ENCODE data around the gene FAM162A. TPM values are rescaled to one million over a fixed set of nuclear protein-coding genes. Genes with fewer than 3 reads are reported as not detected.

Gene FAM162A
- total RNA-seq, 1 experiment from 2014 or later: 37.4 TPM

- H3K27me3 Mint-ChIP-seq (ENCODE audit: insufficient read depth, unreplicated experiment): no peaks in the 10 kb centered on the region
Observed at GRCh38 chr3:122349171-122349570, 34.8 kb upstream of the FAM162A start.

DNA sequence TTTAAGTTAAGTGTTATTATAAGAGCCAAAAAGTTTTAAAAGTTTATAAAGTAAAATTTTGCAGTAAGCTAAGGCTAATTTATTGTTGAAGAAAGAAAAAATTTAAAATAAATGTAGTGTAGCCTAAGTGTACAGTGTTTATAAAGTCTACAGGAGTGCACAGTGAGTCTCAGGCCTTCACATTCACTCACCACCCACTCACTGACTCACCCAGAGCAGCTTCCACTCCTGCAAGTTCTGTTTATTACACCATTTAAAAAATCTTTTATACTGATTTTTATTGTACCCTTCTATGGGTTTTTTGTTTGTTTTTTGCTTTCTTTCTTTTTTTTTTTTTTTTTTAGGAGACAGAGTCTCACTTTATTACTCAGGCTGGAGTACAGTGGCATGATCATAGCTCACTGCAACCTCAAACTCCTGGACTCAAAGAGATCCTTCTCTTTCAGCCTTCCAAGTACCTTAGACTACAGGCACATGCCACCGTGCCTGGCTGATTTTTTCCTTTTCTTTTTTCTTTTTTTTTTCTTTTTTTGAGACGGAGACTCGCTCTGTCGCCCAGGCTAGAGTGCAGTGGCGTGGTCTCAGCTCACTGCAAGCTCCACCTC lies 33.1 kb upstream of the FAM162A start:
- no peaks in the 10 kb centered on the region for H3K4me1 Mint-ChIP-seq (ENCODE audit: low read depth, unreplicated experiment)
- POLR2A ChIA-PET: interaction anchor here (0.7 kb wide), 1 partner anchor 17 kb away, joined by 7 read pairs; no protein-coding TSS in a partner anchor
- peaks cover 6% of the 10 kb centered on the region for H3K36me3 Mint-ChIP-seq (ENCODE audit: insufficient read depth, unreplicated experiment)
- no peaks in the 10 kb centered on the region for H3K27me3 Mint-ChIP-seq (ENCODE audit: insufficient read depth, unreplicated experiment)
- DNase-seq: no peak
- Histone ChIP-seq H3K4me3 (ENCODE audit: low read depth, low read length) (no peak overlapping the region), H3K4me1 (no peaks in the 10 kb centered on the region), H3K36me3 (ENCODE audit: control insufficient read depth, insufficient read depth, low read length) (no peaks in the 10 kb centered on the region), H3K9me3 (no peaks in the 10 kb centered on the region; the same call in 1 of the 2 replicates), H3K27me3 (replicated peaks; ENCODE audit: control insufficient read depth, insufficient read depth, low read length) (no peaks in the 10 kb centered on the region)
- H3K4me3 Mint-ChIP-seq (ENCODE audit: unreplicated experiment): no peak overlapping the region
- intact Hi-C loops (cut with micrococcal nuclease; ENCODE audit: unreplicated experiment): no loop called here
- BruUV-seq (replicated peaks): no TSS peak
- TF ChIP-seq CTCF (IDR thresholded peaks at IDR 0.05; ENCODE audit: insufficient read depth in 1 of 2, low read depth in 1 of 2, low read length in 1 of 2, severe bottlenecking in 1 of 2, unreplicated experiment in 1 of 2): no peak
- peaks cover 9% of the 10 kb centered on the region for H3K9me3 Mint-ChIP-seq (ENCODE audit: unreplicated experiment)
- CTCF ChIA-PET: no interaction called here
- H3K27ac Mint-ChIP-seq (ENCODE audit: unreplicated experiment): no peak overlapping the region

More at GRCh38 chr3:122349171-122349570, 34.8 kb upstream of the FAM162A start:
- H3K36me3 Mint-ChIP-seq (ENCODE audit: insufficient read depth, unreplicated experiment): no peaks in the 10 kb centered on the region
- intact Hi-C loops (cut with micrococcal nuclease; ENCODE audit: unreplicated experiment): no loop called here
- no peak for DNase-seq
- BruUV-seq (replicated peaks): no TSS peak
- H3K36me3 ChIP-seq (ENCODE audit: control insufficient read depth, insufficient read depth, low read length): no peaks in the 10 kb centered on the region
- no peak overlapping the region for H3K27ac Mint-ChIP-seq (ENCODE audit: unreplicated experiment)
- H3K9me3 Mint-ChIP-seq (ENCODE audit: unreplicated experiment): peaks cover 9% of the 10 kb centered on the region
- H3K4me1 Mint-ChIP-seq (ENCODE audit: low read depth, unreplicated experiment): no peaks in the 10 kb centered on the region
- H3K27me3 ChIP-seq (replicated peaks; ENCODE audit: control insufficient read depth, insufficient read depth, low read length): no peaks in the 10 kb centered on the region
- no peak overlapping the region for H3K4me3 ChIP-seq (ENCODE audit: low read depth, low read length)
- H3K4me3 Mint-ChIP-seq (ENCODE audit: unreplicated experiment): no peak overlapping the region
- no peaks in the 10 kb centered on the region for H3K4me1 ChIP-seq
- TF ChIP-seq CTCF (IDR thresholded peaks at IDR 0.05; ENCODE audit: insufficient read depth in 1 of 2, low read depth in 1 of 2, low read length in 1 of 2, severe bottlenecking in 1 of 2, unreplicated experiment in 1 of 2): no peak
- ChIA-PET POLR2A (interaction anchor here (0.6 kb wide), 1 partner anchor 17 kb away, joined by 4 read pairs; no protein-coding TSS in a partner anchor), CTCF (interaction anchor here (1.2 kb wide), 1 partner anchor 43 kb away, joined by 3 read pairs; no protein-coding TSS in a partner anchor)
- H3K9me3 ChIP-seq: no peaks in the 10 kb centered on the region; the same call in 1 of the 2 replicates

DNA sequence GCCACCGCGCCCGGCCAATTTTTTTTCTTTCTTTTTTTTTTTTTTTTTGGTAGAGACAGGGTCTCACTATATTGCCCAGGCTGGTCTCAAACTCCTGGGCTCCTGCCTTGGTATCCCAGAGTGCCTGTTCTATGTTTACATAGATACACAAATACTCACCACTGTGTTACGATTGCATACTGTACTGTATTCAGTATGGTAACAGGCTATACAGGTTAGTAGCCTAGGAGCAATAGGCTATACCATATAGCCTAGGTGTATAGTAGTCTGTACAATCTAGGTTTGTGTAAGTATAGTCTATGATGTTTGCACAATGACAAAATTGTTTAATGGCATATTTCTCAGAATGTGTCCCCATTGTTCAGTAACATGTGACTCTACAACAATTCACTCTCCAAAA lies 32.4 kb upstream of the FAM162A start:
- POLR2A ChIA-PET: interaction anchor here (0.7 kb wide), 1 partner anchor 16 kb away, joined by 7 read pairs; no protein-coding TSS in a partner anchor
- no peaks in the 10 kb centered on the region for H3K36me3 ChIP-seq (ENCODE audit: control insufficient read depth, insufficient read depth, low read length)
- H3K27me3 ChIP-seq (replicated peaks; ENCODE audit: control insufficient read depth, insufficient read depth, low read length): no peaks in the 10 kb centered on the region
- Mint-ChIP-seq H3K36me3 (ENCODE audit: insufficient read depth, unreplicated experiment) (peaks cover 6% of the 10 kb centered on the region), H3K27ac (ENCODE audit: unreplicated experiment) (no peak overlapping the region), H3K9me3 (ENCODE audit: unreplicated experiment) (peaks cover 9% of the 10 kb centered on the region), H3K4me3 (ENCODE audit: unreplicated experiment) (no peak overlapping the region), H3K4me1 (ENCODE audit: low read depth, unreplicated experiment) (no peaks in the 10 kb centered on the region), H3K27me3 (ENCODE audit: insufficient read depth, unreplicated experiment) (no peaks in the 10 kb centered on the region)
- CTCF ChIA-PET: no interaction called here
- no TSS peak for BruUV-seq (replicated peaks)
- H3K9me3 ChIP-seq: no peaks in the 10 kb centered on the region; the same call in 1 of the 2 replicates
- DNase-seq: no peak
- TF ChIP-seq CTCF (IDR thresholded peaks at IDR 0.05; ENCODE audit: insufficient read depth in 1 of 2, low read depth in 1 of 2, low read length in 1 of 2, severe bottlenecking in 1 of 2, unreplicated experiment in 1 of 2): no peak
- intact Hi-C loops (cut with micrococcal nuclease; ENCODE audit: unreplicated experiment): no loop called here
- no peaks in the 10 kb centered on the region for H3K4me1 ChIP-seq
- H3K4me3 ChIP-seq (ENCODE audit: low read depth, low read length): no peak overlapping the region

All from Caco-2 (cell line).